ENCODE measurements around the gene PRSS35.
A peak's percentile ranks its signal among the peaks of the same experiment; 100 is the strongest.
"Not testable (repeated sequence)": the region's sequence is repeated elsewhere in the genome, so short reads cannot be mapped to it uniquely, and the experiment has no call there.

PRSS35 gene, protein sequence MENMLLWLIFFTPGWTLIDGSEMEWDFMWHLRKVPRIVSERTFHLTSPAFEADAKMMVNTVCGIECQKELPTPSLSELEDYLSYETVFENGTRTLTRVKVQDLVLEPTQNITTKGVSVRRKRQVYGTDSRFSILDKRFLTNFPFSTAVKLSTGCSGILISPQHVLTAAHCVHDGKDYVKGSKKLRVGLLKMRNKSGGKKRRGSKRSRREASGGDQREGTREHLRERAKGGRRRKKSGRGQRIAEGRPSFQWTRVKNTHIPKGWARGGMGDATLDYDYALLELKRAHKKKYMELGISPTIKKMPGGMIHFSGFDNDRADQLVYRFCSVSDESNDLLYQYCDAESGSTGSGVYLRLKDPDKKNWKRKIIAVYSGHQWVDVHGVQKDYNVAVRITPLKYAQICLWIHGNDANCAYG

DNA sequence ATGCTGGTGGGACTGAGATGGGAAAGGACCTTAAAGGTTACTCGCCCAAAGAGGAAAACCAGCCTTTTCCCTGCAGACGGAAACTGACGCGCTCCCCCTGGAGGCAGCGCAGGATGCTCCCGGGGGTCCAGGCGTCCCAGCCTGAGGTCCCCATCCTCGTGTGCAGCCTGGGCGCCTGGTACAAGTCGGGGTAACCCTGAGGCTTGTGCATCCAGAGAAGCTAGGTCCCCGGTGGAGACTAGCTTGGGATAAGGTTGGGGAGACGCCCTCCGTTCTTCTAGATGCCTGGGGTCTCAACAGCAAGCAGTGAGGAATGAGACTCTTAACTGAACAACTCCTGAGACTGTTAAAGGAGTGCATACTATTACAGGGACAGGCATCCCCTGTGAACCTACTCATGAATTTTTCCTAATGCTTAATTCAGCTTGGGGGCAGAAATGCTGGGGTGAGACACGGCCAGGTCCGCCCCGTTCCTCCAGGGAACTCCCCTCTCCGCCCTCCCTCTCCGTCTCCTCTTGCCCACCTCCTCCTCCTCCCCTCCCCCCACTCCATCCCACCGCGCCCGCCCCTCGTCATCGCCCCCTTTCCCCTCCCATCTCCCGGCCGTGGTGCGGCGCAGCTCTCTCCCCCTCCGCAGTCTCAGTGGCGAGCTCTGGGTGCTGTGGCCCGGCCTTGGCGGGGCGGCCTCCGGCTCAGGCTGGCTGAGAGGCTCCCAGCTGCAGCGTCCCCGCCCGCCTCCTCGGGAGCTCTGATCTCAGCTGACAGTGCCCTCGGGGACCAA lies at the start of gene PRSS35:
PRSS35 (plus strand) TSS at position 634 of the 781 bp plus-strand sequence. CDS start 10,908 bp downstream, outside the sequence.
- DNase-seq: peak; percentile 9

DNA sequence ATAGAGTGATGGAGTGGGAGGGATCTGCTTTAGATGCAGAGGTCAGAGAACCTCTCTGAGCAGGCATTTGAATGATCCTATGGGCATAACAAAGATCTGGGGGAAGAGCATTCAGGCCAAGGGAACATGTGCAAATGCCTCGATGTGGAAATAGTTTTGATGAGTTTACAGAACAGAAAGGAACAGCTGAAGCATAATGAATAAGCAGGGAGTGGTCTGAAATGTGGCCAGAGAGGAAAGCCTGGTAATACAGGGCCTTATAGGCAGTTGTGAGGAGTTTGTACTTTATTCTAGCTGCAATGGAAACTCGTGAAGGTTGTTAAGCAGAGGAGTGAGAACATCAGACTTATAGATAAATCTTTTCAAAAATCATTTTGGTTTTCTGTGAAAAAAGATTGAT lies 48.4 kb upstream of the PRSS35 start:
- DNase-seq: no peak

GRCh38 chr6:83464381-83465140 lies 47.8 kb upstream of the PRSS35 start:
- no peak for DNase-seq

- DNase-seq: no peak
Measured at GRCh38 chr6:83466328-83466727, 46.0 kb upstream of the PRSS35 start.

GRCh38 chr6:83467620-83468036 lies 44.7 kb upstream of the PRSS35 start:
- DNase-seq: no peak

DNA sequence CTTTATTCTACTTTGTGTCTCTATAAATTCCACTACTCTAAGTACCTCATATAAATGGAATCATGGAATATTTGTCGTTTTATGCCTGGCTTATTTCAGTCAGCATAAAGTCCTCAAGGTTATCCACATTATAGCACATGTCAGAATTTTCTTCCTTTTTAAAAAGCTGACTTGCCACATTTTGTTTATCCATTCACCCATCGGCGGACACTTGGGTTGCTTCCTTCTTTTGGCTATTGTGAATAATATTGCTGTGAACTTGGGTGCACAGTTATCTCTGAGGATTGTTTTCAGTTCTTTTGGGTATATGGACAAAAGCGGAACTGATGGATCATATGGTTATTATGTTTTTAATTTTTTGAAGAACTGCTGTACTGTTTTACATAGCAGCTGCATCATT lies 42.3 kb upstream of the PRSS35 start:
- no peak for DNase-seq

DNA sequence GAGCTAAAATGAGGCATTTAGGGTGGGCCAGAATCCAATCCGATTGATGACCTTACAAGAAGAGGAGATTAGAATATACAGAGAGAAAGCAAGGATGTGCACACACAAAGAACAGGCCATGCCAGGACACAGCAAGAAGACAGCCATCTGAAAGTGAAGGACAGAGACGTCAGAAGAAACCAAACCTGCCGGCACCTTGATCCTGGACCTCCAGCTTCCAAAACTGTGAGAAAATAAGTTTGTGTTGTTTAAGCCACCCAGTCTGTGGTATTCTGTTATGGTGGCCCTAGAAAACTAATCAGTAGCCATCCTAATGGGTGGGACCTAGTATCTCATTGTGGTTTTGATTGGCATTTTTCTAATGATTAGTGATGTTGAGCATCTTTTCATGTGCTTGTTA lies 41.7 kb upstream of the PRSS35 start:
- no peak for DNase-seq

GRCh38 chr6:83472767-83473166 lies 39.6 kb upstream of the PRSS35 start:
- DNase-seq: no peak

DNA sequence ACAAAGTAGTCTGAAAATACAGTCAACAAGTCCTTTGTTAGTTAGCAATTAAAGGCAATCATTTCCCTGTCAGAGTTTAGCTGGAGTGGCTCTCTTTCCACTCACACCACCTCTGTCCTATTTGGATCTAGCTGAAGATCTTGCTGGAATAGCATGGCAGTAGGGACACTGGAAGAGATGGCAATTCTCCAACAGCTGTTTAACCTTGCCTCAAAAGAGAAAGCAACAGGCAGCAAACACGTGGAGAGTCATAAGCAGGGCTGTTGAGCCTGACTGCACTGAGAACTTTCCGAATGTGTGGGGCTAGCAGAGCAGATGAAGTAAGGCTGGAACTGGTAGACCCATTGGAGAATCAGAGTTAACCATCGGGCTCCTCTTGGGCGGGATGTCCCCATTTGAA lies 38.0 kb upstream of the PRSS35 start:
- DNase-seq: no peak

GRCh38 chr6:83476971-83477370 lies 35.4 kb upstream of the PRSS35 start:
- DNase-seq: no peak

GRCh38 chr6:83479389-83479788 lies 32.9 kb upstream of the PRSS35 start:
- DNase-seq: no peak

- no peak for DNase-seq
Measured at GRCh38 chr6:83480470-83480869, 31.9 kb upstream of the PRSS35 start.

DNA sequence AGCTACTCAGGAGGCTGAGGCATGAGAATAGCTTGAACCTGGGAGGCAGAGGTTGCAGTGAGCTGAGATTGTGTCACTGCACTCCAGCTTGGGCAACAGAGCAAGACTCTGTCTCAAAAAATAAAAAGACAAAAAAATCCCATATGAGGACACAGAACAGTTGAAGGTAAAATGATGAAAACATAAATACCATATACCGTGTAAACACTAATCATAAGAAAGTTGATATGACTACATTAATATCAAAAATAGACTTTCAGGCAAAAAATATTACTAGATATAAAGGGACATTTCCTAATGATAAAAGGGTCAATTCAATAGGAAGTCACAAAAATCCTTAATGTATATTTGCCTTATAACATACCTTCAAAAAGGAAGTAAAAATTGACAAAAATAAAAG lies 30.4 kb upstream of the PRSS35 start:
- DNase-seq: not testable (repeated sequence)

- DNase-seq: no peak
Measured at GRCh38 chr6:83488448-83488847, 23.9 kb upstream of the PRSS35 start.

GRCh38 chr6:83488861-83489260 lies 23.5 kb upstream of the PRSS35 start:
- no peak for DNase-seq

- no peak for DNase-seq
Measured at GRCh38 chr6:83490217-83490807, 22.0 kb upstream of the PRSS35 start.

GRCh38 chr6:83505356-83505755 lies 7.0 kb upstream of the PRSS35 start:
- DNase-seq: no peak

DNA sequence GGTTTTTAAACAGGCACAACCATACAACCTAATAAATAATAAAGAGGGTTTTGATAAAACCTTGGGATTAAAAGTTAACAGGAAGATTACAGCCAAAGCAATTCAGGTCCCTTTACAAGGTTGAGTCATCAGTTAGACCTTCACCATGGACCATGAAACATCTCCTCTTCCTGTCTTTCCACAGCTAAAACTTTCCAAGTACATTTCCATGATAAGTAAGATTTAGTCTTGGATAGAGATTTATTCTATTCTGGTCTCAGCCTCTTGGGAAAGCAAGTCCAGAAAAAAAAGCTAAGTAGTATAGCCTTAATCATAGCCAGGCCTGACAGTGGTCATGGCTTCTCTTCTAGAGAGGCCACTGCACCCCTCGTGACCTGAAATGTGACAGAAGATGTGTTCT lies 2.9 kb upstream of the PRSS35 start:
- DNase-seq: no peak

GRCh38 chr6:83510791-83511190 lies 1.5 kb upstream of the PRSS35 start:
- no peak for DNase-seq

DNA sequence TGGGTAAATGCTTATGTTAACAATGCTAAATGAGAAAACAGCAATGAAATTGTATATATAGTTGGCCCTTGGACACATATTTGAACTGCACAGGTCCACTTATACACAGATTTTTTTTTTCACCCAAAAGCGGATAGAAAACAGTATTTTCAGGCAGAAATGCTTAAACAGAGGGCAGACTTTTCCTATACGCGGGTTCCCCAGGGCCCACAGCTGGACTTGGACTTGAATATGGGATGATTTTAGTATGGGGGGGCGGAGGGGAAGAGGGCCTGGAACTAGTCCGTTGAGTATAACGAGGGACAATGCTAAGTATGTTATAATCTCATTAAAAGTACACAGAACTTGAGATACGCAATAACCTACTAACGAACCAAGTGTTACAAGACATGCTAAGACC lies 1.1 kb upstream of the PRSS35 start:
- DNase-seq: no peak

- no peak for DNase-seq
Measured at GRCh38 chr6:83514466-83514865, 2.1 kb downstream of the PRSS35 start.

DNA sequence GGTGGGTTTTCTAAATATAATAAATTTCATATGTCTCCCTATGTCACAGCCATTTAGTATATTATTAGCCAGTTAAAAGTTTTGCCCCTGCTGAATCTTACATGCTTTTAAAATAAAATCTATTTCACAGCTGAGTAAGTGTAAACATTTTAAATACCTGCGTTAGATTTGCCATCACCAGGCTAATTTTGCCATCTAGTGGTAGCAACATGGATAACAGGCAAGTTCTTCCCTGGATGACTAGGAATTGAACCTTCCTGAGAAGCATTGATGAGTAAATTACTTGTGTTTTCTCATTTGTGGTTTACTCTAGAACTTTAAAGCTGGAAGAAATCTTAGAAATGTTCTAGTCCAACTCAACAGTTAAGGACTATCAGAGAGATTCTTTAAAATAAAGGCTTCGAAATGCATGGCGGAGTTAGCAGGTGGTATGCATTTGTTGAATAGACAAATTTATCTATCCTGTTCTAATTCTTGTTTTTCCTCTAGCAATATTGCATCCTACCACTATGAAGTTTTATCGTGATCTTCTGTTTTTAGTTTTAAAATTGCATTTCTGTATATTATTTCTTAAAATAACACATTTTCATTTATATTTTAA lies 2.6 kb downstream of the PRSS35 start:
- DNase-seq: peak; percentile 17

DNA sequence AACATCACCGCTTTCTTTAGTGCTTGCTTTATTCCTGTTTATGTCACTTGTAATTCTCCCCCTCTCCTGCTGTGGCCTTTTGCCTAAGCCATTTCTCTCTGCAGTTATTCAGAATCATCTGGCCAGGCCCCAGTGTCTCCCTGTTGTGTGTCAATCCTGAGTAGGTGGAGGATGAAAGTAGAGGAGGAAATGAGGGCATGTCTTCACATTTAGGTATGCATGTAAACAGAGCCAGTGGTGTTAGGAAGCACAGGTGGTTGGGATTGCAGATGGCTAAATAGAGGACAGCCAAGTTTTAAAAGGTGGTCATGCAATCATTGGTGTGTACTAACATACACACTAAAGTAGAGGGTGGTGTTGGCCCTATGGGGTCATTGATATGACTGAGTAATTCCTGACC lies 5.2 kb downstream of the PRSS35 start:
- DNase-seq: no peak
